NB4 (cell line): ENCODE data around the gene SEL1L2.

Experiments
- MYC ChIP-seq: IDR thresholded peaks from 2 replicates; pipeline ENCODE4 v1.6.1; 2011; ENCODE audit warnings: low read depth, low read length
- POLR2A ChIP-seq: IDR thresholded peaks from 2 replicates; pipeline ENCODE4 v1.6.1; 2011; ENCODE audit warnings: mild to moderate bottlenecking; ENCODE audit not compliant: insufficient read length; ENCODE audit errors: extremely low read depth
- TF ChIP-seq, protein P1 (sequence below): IDR thresholded peaks from one replicate; pipeline ENCODE4 v1.5.1; 2012; ENCODE audit warnings: low read depth, low read length
- TF ChIP-seq, protein P2 (sequence below): IDR thresholded peaks from 2 replicates; pipeline ENCODE4 v1.6.1; 2011; ENCODE audit warnings: low read depth, low read length

- TF ChIP-seq, protein P1, sequence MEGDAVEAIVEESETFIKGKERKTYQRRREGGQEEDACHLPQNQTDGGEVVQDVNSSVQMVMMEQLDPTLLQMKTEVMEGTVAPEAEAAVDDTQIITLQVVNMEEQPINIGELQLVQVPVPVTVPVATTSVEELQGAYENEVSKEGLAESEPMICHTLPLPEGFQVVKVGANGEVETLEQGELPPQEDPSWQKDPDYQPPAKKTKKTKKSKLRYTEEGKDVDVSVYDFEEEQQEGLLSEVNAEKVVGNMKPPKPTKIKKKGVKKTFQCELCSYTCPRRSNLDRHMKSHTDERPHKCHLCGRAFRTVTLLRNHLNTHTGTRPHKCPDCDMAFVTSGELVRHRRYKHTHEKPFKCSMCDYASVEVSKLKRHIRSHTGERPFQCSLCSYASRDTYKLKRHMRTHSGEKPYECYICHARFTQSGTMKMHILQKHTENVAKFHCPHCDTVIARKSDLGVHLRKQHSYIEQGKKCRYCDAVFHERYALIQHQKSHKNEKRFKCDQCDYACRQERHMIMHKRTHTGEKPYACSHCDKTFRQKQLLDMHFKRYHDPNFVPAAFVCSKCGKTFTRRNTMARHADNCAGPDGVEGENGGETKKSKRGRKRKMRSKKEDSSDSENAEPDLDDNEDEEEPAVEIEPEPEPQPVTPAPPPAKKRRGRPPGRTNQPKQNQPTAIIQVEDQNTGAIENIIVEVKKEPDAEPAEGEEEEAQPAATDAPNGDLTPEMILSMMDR: no peak
- TF ChIP-seq POLR2A: no peak
- TF ChIP-seq MYC: no peak
- TF ChIP-seq, protein P2, sequence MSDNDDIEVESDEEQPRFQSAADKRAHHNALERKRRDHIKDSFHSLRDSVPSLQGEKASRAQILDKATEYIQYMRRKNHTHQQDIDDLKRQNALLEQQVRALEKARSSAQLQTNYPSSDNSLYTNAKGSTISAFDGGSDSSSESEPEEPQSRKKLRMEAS: no peak
Observed at GRCh38 chr20:13922241-13922640, 68.2 kb downstream of the SEL1L2 start.
